K562 (cell line): Measurements from ENCODE around the gene PLAC8.

ENCODE experiments used
- CBFB ChIP-seq: sonication (generic); formaldehyde crosslinking; IDR thresholded peaks from 2 replicates; pipeline ENCODE4 v1.4.0; 2020; ENCODE audit warnings: mild to moderate bottlenecking, missing genetic modification reagents
- EZH2 ChIP-seq: IDR thresholded peaks from 2 replicates; pipeline ENCODE4 v1.6.1; 2012; ENCODE audit warnings: low read depth, mild to moderate bottlenecking, inconsistent platforms, low read length, borderline replicate concordance
- MYNN ChIP-seq, 2 experiments: sonication (generic); formaldehyde crosslinking in 1 of 2; IDR thresholded peaks; 2 replicates each; pipeline versions ENCODE4 v1.5.0 to v1.6.1; 2016 to 2020; ENCODE audit warnings: antibody characterized with exemption in 1 of 2, missing genetic modification reagents in 1 of 2
- POLR2A ChIP-seq: fragments of 450-650 bp; conservative IDR thresholded peaks from 2 replicates; pipeline ENCODE4 v1.6.1; 2016
- POLR2AphosphoS5 ChIP-seq: IDR thresholded peaks from 2 replicates; pipeline ENCODE4 v1.6.1; 2011; ENCODE audit warnings: mild to moderate bottlenecking, low read depth, low read length, moderate library complexity; ENCODE audit not compliant: control insufficient read depth, insufficient read depth
- RAD51 ChIP-seq: fragments of 450-650 bp; IDR thresholded peaks from 2 replicates; pipeline ENCODE4 v1.7.1; 2016; ENCODE audit warnings: low read depth, mild to moderate bottlenecking, borderline replicate concordance
- TEAD2 ChIP-seq: fragments of 450-650 bp; IDR thresholded peaks from 2 replicates; pipeline ENCODE4 v1.6.1; 2016; ENCODE audit warnings: missing genetic modification characterization, control low read depth, missing compliant biosample characterization
- TRIM24 ChIP-seq, 2 experiments: fragments of 450-650 bp; IDR thresholded peaks; 2 replicates each; pipeline ENCODE4 v1.6.1; 2016
- YY1 ChIP-seq, 3 experiments: IDR thresholded peaks; 2 replicates each; pipeline ENCODE4 v1.6.1; 2011; ENCODE audit warnings: low read length in 2 of 3, mild to moderate bottlenecking in 2 of 3, moderate library complexity in 2 of 3, borderline replicate concordance in 1 of 3, control low read depth in 1 of 3, low read depth in 1 of 3; ENCODE audit not compliant: insufficient read depth in 3 of 3, insufficient replicate concordance in 2 of 3, control insufficient read depth in 1 of 3, insufficient read length in 1 of 3; ENCODE audit errors: extremely low read depth in 1 of 3
- ZNF12 ChIP-seq: sonication (generic); formaldehyde crosslinking; IDR thresholded peaks from 2 replicates; pipeline ENCODE4 v1.4.0; 2020; ENCODE audit warnings: mild to moderate bottlenecking, missing genetic modification reagents
- TF ChIP-seq, protein P1 (sequence below), 2 experiments: fragments of 200-800 bp in 1 of 2; sonication (Bioruptor generic) in 1 of 2; sonication (generic) in 1 of 2; formaldehyde crosslinking in 1 of 2; IDR thresholded peaks in 1 of 2; conservative IDR thresholded peaks in 1 of 2; 2 replicates each; pipeline versions ENCODE4 v1.5.0 to v1.6.1; 2016 to 2020; ENCODE audit warnings: missing compliant biosample characterization in 1 of 2, missing genetic modification characterization in 1 of 2, missing genetic modification reagents in 1 of 2
- TF ChIP-seq, protein P2 (sequence below): fragments of 200-800 bp; sonication (Bioruptor generic); IDR thresholded peaks from 2 replicates; pipeline ENCODE4 v1.6.1; 2016; ENCODE audit warnings: missing genetic modification characterization, missing compliant biosample characterization
- TF ChIP-seq, protein P3 (sequence below): fragments of 250-450 bp; sonication (Bioruptor Pico); IDR thresholded peaks from 2 replicates; pipeline ENCODE4 v1.4.0; 2020
- TF ChIP-seq, protein P4 (sequence below): fragments of 150-350 bp; conservative IDR thresholded peaks from 2 replicates; pipeline ENCODE4 v1.6.1; 2014; ENCODE audit warnings: low read length

DNA sequence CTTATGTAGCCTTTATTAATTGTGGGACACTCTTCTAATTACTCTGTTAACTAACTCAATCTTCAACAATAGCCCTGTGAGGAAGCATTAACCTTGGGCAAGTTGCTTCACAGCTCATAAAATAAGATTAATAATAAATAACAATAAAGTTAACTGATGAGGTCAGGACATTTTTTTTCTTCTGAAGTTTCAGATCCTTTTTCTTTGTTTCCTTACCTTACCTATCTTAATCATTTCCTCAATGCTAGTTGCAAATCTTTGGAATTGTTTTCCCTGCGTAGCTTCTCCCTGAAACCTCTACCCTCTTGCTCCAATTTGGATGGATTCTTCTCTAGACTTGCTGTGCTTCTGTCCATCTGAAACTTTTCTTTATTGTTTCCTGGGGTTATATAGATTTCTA lies 17.5 kb upstream of the PLAC8 start:
- TF ChIP-seq TRIM24 (IDR thresholded peaks at IDR 0.05) (no peak), CBFB (CRISPR knock-in tag) (no peak), POLR2AphosphoS5 (no peak), MYNN (IDR thresholded peaks at IDR 0.05) (no peak), MYNN (CRISPR knock-in tag; IDR thresholded peaks at IDR 0.05) (no peak), TEAD2 (no peak), YY1 (IDR thresholded peaks at IDR 0.05; ENCODE audit: borderline replicate concordance in 1 of 3, control insufficient read depth in 1 of 3, extremely low read depth in 1 of 3, insufficient read depth in 3 of 3, insufficient read length in 1 of 3, insufficient replicate concordance in 2 of 3, low read depth in 1 of 3, low read length in 2 of 3) (no peak), POLR2A (no peak), RAD51 (no peak), ZNF12 (CRISPR knock-in tag) (no peak), EZH2 (no peak)
- TF ChIP-seq, protein P1, sequence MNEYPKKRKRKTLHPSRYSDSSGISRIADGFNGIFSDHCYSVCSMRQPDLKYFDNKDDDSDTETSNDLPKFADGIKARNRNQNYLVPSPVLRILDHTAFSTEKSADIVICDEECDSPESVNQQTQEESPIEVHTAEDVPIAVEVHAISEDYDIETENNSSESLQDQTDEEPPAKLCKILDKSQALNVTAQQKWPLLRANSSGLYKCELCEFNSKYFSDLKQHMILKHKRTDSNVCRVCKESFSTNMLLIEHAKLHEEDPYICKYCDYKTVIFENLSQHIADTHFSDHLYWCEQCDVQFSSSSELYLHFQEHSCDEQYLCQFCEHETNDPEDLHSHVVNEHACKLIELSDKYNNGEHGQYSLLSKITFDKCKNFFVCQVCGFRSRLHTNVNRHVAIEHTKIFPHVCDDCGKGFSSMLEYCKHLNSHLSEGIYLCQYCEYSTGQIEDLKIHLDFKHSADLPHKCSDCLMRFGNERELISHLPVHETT (CRISPR knock-in tag; conservative IDR thresholded peaks at IDR 0.05 in 1 of 2, IDR thresholded peaks at IDR 0.05 in 1 of 2): no peak
- TF ChIP-seq, protein P2, sequence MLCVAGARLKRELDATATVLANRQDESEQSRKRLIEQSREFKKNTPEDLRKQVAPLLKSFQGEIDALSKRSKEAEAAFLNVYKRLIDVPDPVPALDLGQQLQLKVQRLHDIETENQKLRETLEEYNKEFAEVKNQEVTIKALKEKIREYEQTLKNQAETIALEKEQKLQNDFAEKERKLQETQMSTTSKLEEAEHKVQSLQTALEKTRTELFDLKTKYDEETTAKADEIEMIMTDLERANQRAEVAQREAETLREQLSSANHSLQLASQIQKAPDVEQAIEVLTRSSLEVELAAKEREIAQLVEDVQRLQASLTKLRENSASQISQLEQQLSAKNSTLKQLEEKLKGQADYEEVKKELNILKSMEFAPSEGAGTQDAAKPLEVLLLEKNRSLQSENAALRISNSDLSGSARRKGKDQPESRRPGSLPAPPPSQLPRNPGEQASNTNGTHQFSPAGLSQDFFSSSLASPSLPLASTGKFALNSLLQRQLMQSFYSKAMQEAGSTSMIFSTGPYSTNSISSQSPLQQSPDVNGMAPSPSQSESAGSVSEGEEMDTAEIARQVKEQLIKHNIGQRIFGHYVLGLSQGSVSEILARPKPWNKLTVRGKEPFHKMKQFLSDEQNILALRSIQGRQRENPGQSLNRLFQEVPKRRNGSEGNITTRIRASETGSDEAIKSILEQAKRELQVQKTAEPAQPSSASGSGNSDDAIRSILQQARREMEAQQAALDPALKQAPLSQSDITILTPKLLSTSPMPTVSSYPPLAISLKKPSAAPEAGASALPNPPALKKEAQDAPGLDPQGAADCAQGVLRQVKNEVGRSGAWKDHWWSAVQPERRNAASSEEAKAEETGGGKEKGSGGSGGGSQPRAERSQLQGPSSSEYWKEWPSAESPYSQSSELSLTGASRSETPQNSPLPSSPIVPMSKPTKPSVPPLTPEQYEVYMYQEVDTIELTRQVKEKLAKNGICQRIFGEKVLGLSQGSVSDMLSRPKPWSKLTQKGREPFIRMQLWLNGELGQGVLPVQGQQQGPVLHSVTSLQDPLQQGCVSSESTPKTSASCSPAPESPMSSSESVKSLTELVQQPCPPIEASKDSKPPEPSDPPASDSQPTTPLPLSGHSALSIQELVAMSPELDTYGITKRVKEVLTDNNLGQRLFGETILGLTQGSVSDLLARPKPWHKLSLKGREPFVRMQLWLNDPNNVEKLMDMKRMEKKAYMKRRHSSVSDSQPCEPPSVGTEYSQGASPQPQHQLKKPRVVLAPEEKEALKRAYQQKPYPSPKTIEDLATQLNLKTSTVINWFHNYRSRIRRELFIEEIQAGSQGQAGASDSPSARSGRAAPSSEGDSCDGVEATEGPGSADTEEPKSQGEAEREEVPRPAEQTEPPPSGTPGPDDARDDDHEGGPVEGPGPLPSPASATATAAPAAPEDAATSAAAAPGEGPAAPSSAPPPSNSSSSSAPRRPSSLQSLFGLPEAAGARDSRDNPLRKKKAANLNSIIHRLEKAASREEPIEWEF (CRISPR knock-in tag): no peak
- TF ChIP-seq, protein P3, sequence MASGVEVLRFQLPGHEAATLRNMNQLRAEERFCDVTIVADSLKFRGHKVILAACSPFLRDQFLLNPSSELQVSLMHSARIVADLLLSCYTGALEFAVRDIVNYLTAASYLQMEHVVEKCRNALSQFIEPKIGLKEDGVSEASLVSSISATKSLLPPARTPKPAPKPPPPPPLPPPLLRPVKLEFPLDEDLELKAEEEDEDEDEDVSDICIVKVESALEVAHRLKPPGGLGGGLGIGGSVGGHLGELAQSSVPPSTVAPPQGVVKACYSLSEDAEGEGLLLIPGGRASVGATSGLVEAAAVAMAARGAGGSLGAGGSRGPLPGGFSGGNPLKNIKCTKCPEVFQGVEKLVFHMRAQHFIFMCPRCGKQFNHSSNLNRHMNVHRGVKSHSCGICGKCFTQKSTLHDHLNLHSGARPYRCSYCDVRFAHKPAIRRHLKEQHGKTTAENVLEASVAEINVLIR (CRISPR knock-in tag): no peak
- TF ChIP-seq, protein P4, sequence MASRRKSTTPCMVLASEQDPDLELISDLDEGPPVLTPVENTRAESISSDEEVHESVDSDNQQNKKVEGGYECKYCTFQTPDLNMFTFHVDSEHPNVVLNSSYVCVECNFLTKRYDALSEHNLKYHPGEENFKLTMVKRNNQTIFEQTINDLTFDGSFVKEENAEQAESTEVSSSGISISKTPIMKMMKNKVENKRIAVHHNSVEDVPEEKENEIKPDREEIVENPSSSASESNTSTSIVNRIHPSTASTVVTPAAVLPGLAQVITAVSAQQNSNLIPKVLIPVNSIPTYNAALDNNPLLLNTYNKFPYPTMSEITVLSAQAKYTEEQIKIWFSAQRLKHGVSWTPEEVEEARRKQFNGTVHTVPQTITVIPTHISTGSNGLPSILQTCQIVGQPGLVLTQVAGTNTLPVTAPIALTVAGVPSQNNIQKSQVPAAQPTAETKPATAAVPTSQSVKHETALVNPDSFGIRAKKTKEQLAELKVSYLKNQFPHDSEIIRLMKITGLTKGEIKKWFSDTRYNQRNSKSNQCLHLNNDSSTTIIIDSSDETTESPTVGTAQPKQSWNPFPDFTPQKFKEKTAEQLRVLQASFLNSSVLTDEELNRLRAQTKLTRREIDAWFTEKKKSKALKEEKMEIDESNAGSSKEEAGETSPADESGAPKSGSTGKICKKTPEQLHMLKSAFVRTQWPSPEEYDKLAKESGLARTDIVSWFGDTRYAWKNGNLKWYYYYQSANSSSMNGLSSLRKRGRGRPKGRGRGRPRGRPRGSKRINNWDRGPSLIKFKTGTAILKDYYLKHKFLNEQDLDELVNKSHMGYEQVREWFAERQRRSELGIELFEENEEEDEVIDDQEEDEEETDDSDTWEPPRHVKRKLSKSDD: no peak
